ENCODE results near the gene AK8. TPM values are rescaled to one million over a fixed set of nuclear protein-coding genes. Genes with fewer than 3 reads are reported as not detected.

The AK8 gene
- total RNA-seq, 1 donor from 2014 or later, result 0.74 TPM

GRCh38 chr9:132690696-132691095, 187.4 kb downstream of the AK8 start:
- Histone ChIP-seq H3K27ac (replicated peaks) (no peak overlapping the region), H3K36me3 (peaks cover 53% of the 10 kb centered on the region), H3K4me3 (no peak overlapping the region), H3K27me3 (ENCODE audit: low read depth) (no peaks in the 10 kb centered on the region), H3K4me1 (no peaks in the 10 kb centered on the region), H3K9me3 (replicated peaks) (no peaks in the 10 kb centered on the region)
- DNase-seq, result no peak
- TF ChIP-seq, protein P1, sequence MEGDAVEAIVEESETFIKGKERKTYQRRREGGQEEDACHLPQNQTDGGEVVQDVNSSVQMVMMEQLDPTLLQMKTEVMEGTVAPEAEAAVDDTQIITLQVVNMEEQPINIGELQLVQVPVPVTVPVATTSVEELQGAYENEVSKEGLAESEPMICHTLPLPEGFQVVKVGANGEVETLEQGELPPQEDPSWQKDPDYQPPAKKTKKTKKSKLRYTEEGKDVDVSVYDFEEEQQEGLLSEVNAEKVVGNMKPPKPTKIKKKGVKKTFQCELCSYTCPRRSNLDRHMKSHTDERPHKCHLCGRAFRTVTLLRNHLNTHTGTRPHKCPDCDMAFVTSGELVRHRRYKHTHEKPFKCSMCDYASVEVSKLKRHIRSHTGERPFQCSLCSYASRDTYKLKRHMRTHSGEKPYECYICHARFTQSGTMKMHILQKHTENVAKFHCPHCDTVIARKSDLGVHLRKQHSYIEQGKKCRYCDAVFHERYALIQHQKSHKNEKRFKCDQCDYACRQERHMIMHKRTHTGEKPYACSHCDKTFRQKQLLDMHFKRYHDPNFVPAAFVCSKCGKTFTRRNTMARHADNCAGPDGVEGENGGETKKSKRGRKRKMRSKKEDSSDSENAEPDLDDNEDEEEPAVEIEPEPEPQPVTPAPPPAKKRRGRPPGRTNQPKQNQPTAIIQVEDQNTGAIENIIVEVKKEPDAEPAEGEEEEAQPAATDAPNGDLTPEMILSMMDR (IDR thresholded peaks at IDR 0.05; ENCODE audit: borderline replicate concordance), result no peak
- intact Hi-C loops (cut with micrococcal nuclease), result no loop called here

DNA sequence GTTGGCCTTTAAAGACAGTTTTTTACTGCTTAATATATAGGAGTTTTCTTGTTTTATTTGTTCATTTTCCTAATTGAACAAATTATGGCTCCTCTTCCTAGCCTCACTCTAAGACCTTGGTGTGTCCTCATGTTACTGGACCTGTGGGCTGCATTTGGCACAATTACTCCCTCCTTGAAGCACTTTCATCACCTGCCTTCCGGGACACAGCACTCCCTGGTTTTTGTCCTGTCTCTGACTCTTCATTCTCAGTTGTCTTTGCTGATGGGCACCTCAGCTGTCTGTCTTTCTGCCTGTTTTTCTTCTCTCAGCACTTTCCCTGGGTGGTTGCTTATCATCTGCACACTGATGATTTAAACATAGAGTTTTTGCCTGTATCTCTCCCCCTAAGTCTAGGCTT, 194.2 kb downstream of the AK8 start:
- H3K4me1 ChIP-seq, result peaks cover 15% of the 10 kb centered on the region
- no peaks in the 10 kb centered on the region for H3K9me3 ChIP-seq (replicated peaks)
- peaks cover 79% of the 10 kb centered on the region for H3K36me3 ChIP-seq
- H3K27me3 ChIP-seq (ENCODE audit: low read depth), result no peaks in the 10 kb centered on the region
- H3K27ac ChIP-seq (replicated peaks), result no peak overlapping the region
- intact Hi-C loops (cut with micrococcal nuclease), result no loop called here
- TF ChIP-seq, protein P1 (IDR thresholded peaks at IDR 0.05; ENCODE audit: borderline replicate concordance), result no peak
- no peak for DNase-seq
- no peak overlapping the region for H3K4me3 ChIP-seq

DNA sequence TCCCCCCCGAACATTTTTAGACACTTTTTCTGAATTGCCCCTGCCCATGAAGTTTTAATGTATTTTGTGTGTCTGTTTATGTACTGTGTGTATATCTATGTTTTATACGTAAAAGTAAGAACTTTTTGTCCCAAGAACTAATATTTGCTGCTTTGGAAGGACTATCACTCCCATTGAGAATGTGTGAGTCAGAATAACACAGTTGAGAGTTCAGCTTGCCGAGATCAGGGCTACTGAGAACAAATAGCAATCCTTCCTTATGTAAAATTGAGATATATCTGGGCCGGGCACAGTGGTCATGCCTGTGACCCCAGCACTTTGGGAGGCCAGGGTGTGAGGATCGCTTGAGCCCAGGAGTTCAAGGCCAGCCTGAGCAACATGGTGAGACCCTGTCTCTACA, 196.5 kb downstream of the AK8 start:
- Histone ChIP-seq H3K27me3 (ENCODE audit: low read depth) (no peaks in the 10 kb centered on the region), H3K4me1 (peaks cover 15% of the 10 kb centered on the region), H3K27ac (replicated peaks) (no peak overlapping the region), H3K4me3 (no peak overlapping the region), H3K36me3 (peaks cover 67% of the 10 kb centered on the region), H3K9me3 (replicated peaks) (no peaks in the 10 kb centered on the region)
- TF ChIP-seq, protein P1 (IDR thresholded peaks at IDR 0.05; ENCODE audit: borderline replicate concordance), result no peak
- no peak for DNase-seq
- intact Hi-C loops (cut with micrococcal nuclease), result no loop called here

DNA sequence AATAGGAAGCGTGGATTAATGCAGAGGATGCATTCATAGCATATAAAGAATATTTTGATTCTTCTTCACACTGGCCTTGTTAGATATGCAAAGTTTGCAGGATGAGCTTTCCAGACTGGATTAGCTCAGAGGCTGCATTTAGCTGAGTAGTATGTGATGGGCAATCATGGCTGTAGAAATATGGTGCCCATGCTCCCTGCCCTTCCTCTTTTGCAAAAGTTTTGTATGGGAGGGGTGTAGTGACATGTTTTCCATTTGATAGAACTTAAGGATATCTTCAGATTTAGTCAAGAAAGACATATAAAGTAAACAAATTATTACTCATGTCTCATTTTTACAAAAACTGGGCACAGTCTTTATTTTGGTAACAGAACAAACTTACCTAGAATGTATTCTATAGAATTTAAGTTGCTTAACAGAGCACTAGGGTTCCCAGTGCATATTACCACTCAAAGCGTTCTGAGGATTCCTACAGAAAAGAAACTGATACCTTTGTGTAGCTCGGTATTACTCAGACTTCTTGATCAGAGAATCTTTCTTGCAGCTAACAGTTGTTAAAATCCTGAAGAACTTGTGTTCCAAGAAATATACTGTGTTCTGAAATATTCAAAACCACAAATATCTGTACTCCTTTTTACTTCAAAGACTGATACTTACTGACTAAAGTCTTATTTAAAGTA, 198.0 kb downstream of the AK8 start:
- intact Hi-C loops (cut with micrococcal nuclease), result no loop called here
- TF ChIP-seq, protein P1 (IDR thresholded peaks at IDR 0.05; ENCODE audit: borderline replicate concordance), result no peak
- H3K4me3 ChIP-seq, result no peak overlapping the region
- H3K27ac ChIP-seq (replicated peaks), result no peak overlapping the region
- H3K9me3 ChIP-seq (replicated peaks), result no peaks in the 10 kb centered on the region
- DNase-seq, result no peak
- H3K27me3 ChIP-seq (ENCODE audit: low read depth), result no peaks in the 10 kb centered on the region
- H3K36me3 ChIP-seq, result peaks cover 52% of the 10 kb centered on the region
- H3K4me1 ChIP-seq, result peaks cover 18% of the 10 kb centered on the region

- intact Hi-C loops (cut with micrococcal nuclease), result no loop called here
- H3K4me3 ChIP-seq, result no peak overlapping the region
- H3K9me3 ChIP-seq (replicated peaks), result no peaks in the 10 kb centered on the region
- TF ChIP-seq, protein P1 (IDR thresholded peaks at IDR 0.05; ENCODE audit: borderline replicate concordance), result no peak
- no peak for DNase-seq
- no peak overlapping the region for H3K27ac ChIP-seq (replicated peaks)
- peaks cover 31% of the 10 kb centered on the region for H3K36me3 ChIP-seq
- H3K4me1 ChIP-seq, result peaks cover 22% of the 10 kb centered on the region
- no peaks in the 10 kb centered on the region for H3K27me3 ChIP-seq (ENCODE audit: low read depth)
These were observed 200.1 kb downstream of the AK8 start for GRCh38 chr9:132677976-132678375.

Other genes with a start within 250 kb of the AK8 start
- 4.4 TPM for gene DDX31, start 208.3 kb downstream of the AK8 start, total RNA-seq
- 8.4 TPM for gene GTF3C4, start 207.8 kb downstream of the AK8 start, total RNA-seq
- gene SPACA9, start 614 bp upstream of the AK8 start, total RNA-seq, result 5.7 TPM
- 52.8 TPM for gene TSC1, start 66.3 kb upstream of the AK8 start, total RNA-seq
- 0.27 TPM for gene GFI1B, start 100.4 kb upstream of the AK8 start, total RNA-seq
- 36.0 TPM for gene GTF3C5, start 152.7 kb upstream of the AK8 start, total RNA-seq
- gene CEL, start 183.7 kb upstream of the AK8 start, total RNA-seq, result 1.9 TPM
- gene RALGDS, start 243.0 kb upstream of the AK8 start, total RNA-seq, result 24.6 TPM

All from left ventricle myocardium inferior (tissue), 1 donor.